Endothelial cell of umbilical vein (primary cell): ENCODE measurements around the gene LRRFIP2. TPM values are rescaled to one million over a fixed set of nuclear protein-coding genes. Genes with fewer than 3 reads are reported as not detected.
A peak's percentile ranks its signal among the peaks of the same experiment; 100 is the strongest.

Source experiments
- BruUV-seq: library from RNA; stranded (reverse); fragments of 400-500 nt; replicated peaks from 2 replicates; lab custom pipeline; 2021; lab: Mats Ljungman, UMichigan
- CTCF ChIA-PET: fragments of 300-600, 350-600 bp; sonication (Branson Sonifier 250); formaldehyde crosslinking; loops from one replicate; lab custom pipeline; 2021; ENCODE audit warnings: antibody characterized with exemption, inconsistent platforms; lab: Charles Lee
- POLR2A ChIA-PET: fragments of 300-600, 350-600 bp; sonication (Branson Sonifier 250); formaldehyde crosslinking; loops from one replicate; lab custom pipeline; 2021; ENCODE audit warnings: antibody characterized with exemption, inconsistent platforms; lab: Charles Lee
- DNase-seq: peaks from one replicate; pipeline ENCODE4 v3.0.0-alpha.2; 2011; ENCODE audit warnings: low read depth, low spot score
- FAIRE-seq: peaks from 2 replicates; lab custom pipeline; 2011; peaks lifted over from hg19 to GRCh38; lab: Jason Lieb, UNC
- H2AFZ ChIP-seq: 2 replicates; pipeline ENCODE4 v1.6.0; 2012; ENCODE audit warnings: low read depth, low read length, control low read depth, inconsistent platforms
- H3K27ac ChIP-seq: 2 replicates; pipeline ENCODE4 v1.5.1; 2011; ENCODE audit warnings: low read depth, mild to moderate bottlenecking, control low read depth, low read length, moderate library complexity; ENCODE audit not compliant: insufficient read depth
- H3K27me3 ChIP-seq, 2 experiments: 2 replicates each; pipeline versions ENCODE4 v1.6.0 to v1.6.1; 2011; ENCODE audit warnings: low read length in 2 of 2, mixed read lengths in 1 of 2; ENCODE audit not compliant: control insufficient read depth in 2 of 2, insufficient read depth in 2 of 2
- H3K36me3 ChIP-seq, 2 experiments: 2 replicates in 1 of 2; 3 replicates in 1 of 2; pipeline ENCODE4 v1.5.1; 2011; ENCODE audit warnings: low read length in 2 of 2, mild to moderate bottlenecking in 1 of 2, moderate library complexity in 1 of 2; ENCODE audit not compliant: control insufficient read depth in 2 of 2, insufficient read depth in 2 of 2; ENCODE audit errors: extremely low read depth in 1 of 2
- H3K4me1 ChIP-seq: 3 replicates; pipeline ENCODE4 v1.5.1; 2011; ENCODE audit warnings: mild to moderate bottlenecking, low read length; ENCODE audit not compliant: control insufficient read depth, insufficient read depth; ENCODE audit errors: extremely low read depth
- H3K4me2 ChIP-seq: 2 replicates; pipeline ENCODE4 v1.6.1; 2011; ENCODE audit warnings: low read length, control low read depth, mixed read lengths; ENCODE audit not compliant: insufficient read depth
- H3K4me3 ChIP-seq, 3 experiments: fragments of 200-600 bp in 1 of 3; sonication (generic), shearing (Covaris generic) in 1 of 3; replicated peaks in 1 of 3; 2 replicates each; pipeline ENCODE4 v1.5.1; 2011 to 2016; ENCODE audit warnings: control low read depth in 3 of 3, low read length in 3 of 3, mild to moderate bottlenecking in 2 of 3, inconsistent platforms in 1 of 3, low read depth in 1 of 3, moderate library complexity in 1 of 3; ENCODE audit not compliant: insufficient read depth in 1 of 3
- H3K79me2 ChIP-seq: 2 replicates; pipeline ENCODE4 v1.6.0; 2012; ENCODE audit warnings: low read length, inconsistent platforms; ENCODE audit not compliant: control insufficient read depth, insufficient read depth
- H3K9ac ChIP-seq: replicated peaks from 2 replicates; pipeline ENCODE3; 2011; ENCODE audit warnings: low read length, control low read depth; ENCODE audit not compliant: insufficient read depth; ENCODE audit errors: extremely low read depth
- H3K9me1 ChIP-seq: replicated peaks from 3 replicates; pipeline ENCODE4 v1.6.0; 2011; ENCODE audit warnings: mild to moderate bottlenecking, low read length; ENCODE audit not compliant: control insufficient read depth, insufficient read depth; ENCODE audit errors: extremely low read depth
- H3K9me3 ChIP-seq: replicated peaks from 2 replicates; pipeline ENCODE4 v1.5.1; 2012; ENCODE audit warnings: low read length, inconsistent platforms; ENCODE audit not compliant: control insufficient read depth, insufficient read depth
- H4K20me1 ChIP-seq: replicated peaks from 2 replicates; pipeline ENCODE3; 2011; ENCODE audit warnings: mild to moderate bottlenecking, low read length; ENCODE audit not compliant: control insufficient read depth, insufficient read depth; ENCODE audit errors: extremely low read depth
- CTCF ChIP-seq, 2 donors: IDR thresholded peaks; 1 replicate in 1 of 2; 2 replicates in 1 of 2; pipeline ENCODE4 v1.5.1; 2011; ENCODE audit warnings: low read length in 2 of 2, mild to moderate bottlenecking in 2 of 2, moderate library complexity in 2 of 2, control low read depth in 1 of 2, inconsistent platforms in 1 of 2, low read depth in 1 of 2; ENCODE audit not compliant: insufficient read depth in 1 of 2; ENCODE audit errors: extremely low read depth in 1 of 2
- EZH2 ChIP-seq: IDR thresholded peaks from 2 replicates; pipeline ENCODE4 v1.6.1; 2012; ENCODE audit warnings: borderline replicate concordance, low read depth, mild to moderate bottlenecking, moderate library complexity, low read length, inconsistent platforms; ENCODE audit not compliant: severe bottlenecking
- FOS ChIP-seq: IDR thresholded peaks from 2 replicates; pipeline ENCODE4 v1.6.1; 2011; ENCODE audit warnings: mild to moderate bottlenecking, low read length, moderate library complexity, borderline replicate concordance; ENCODE audit not compliant: insufficient read depth
- GATA2 ChIP-seq: IDR thresholded peaks from 2 replicates; pipeline ENCODE4 v1.7.0; 2011; ENCODE audit warnings: low read depth, mild to moderate bottlenecking, moderate library complexity, mixed read lengths, low read length; ENCODE audit not compliant: insufficient read length, insufficient read depth
- JUN ChIP-seq: IDR thresholded peaks from 2 replicates; pipeline ENCODE4 v1.6.1; 2011; ENCODE audit warnings: borderline replicate concordance, low read depth; ENCODE audit not compliant: insufficient read length, insufficient read depth
- MAX ChIP-seq: IDR thresholded peaks from 2 replicates; pipeline ENCODE4 v1.6.1; 2011; ENCODE audit not compliant: insufficient read depth, insufficient read length
- MYC ChIP-seq: IDR thresholded peaks from one replicate; pipeline ENCODE4 v1.6.1; 2011; ENCODE audit warnings: mild to moderate bottlenecking, low read depth, low read length
- POLR2A ChIP-seq: IDR thresholded peaks from 2 replicates; pipeline ENCODE4 v1.6.1; 2012; ENCODE audit warnings: low read depth, mild to moderate bottlenecking, control low read depth, low read length
- POLR2AphosphoS5 ChIP-seq: IDR thresholded peaks from 2 replicates; pipeline ENCODE4 v1.6.1; 2012; ENCODE audit warnings: low read depth, mild to moderate bottlenecking, control low read depth, low read length, moderate library complexity; ENCODE audit not compliant: insufficient read depth
- dilution Hi-C: fragments of 300-500 bp; cut with MboI; formaldehyde crosslinking; loops from one replicate; pipeline ENCODE4 v1.15.0; 2019; ENCODE audit warnings: low sequenced_read_pairs; ENCODE audit not compliant: extremely low pct_ligation_motif_present
- intact Hi-C: fragments of 100-400 bp; cut with micrococcal nuclease; formaldehyde crosslinking; loops from one replicate; pipeline ENCODE4 v1.10.0; 2022
- polyA plus RNA-seq, 4 experiments: library from polyadenylated mRNA; depleted of rRNA in 3 of 4; stranded (reverse) in 3 of 4; unstranded in 1 of 4; fragments of >200 nt; gene quantifications; 2 replicates each; pipeline versions ENCODE4 v1.2.1 to v1.2.3, GENCODE V29; 2011 to 2012; ENCODE audit warnings: missing spikeins in 1 of 4
- total RNA-seq: library from RNA; stranded (reverse); gene quantifications from 2 replicates; pipeline ENCODE4 v1.2.3, GENCODE V29; 2021

Gene LRRFIP2
- total and polyA plus RNA-seq, 2 donors (not counting 3 experiments of a cell fraction or from before 2014, with no cell fraction given), result 20.8 to 78.9 TPM

DNA sequence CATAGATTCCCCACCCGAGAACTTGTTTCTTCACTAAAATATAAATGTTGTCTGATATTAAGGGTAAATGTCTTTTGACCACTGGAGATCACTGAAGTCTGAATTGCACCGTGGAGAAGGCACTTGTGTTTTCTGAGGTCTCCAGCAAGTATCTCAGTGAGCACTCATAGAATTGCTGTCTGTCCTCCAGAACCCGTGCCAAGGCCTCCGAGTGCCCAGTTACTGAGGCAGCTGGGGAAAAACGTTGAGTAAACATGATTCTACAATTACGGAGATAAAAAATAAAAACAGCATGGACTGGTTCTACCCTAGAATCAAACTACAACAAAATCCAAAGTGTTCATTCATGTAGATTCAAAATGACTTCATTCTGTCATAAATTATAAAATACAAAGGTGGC is 121.0 kb downstream of the LRRFIP2 start:
- Histone ChIP-seq H4K20me1 (no peaks in the 10 kb centered on the region), H3K9ac (no peak overlapping the region), H2AFZ (no peak overlapping the region), H3K27me3 (no peaks in the 10 kb centered on the region), H3K4me1 (peaks cover 11% of the 10 kb centered on the region), H3K36me3 (peaks cover 13% of the 10 kb centered on the region in 2 experiments), H3K9me1 (no peaks in the 10 kb centered on the region), H3K27ac (no peak overlapping the region), H3K4me2 (no peak overlapping the region), H3K9me3 (no peaks in the 10 kb centered on the region), H3K4me3 (no peak overlapping the region), H3K79me2 (no peaks in the 10 kb centered on the region)
- intact Hi-C loops (no loop called here), dilution Hi-C loops (no loop called here)
- TSS peak; percentile 59 for BruUV-seq
- no peak for DNase-seq
- POLR2A ChIA-PET, result no interaction called here
- TF ChIP-seq EZH2 (no peak), GATA2 (no peak), POLR2A (no peak), POLR2AphosphoS5 (no peak), MAX (no peak), FOS (no peak), JUN (no peak), CTCF (IDR thresholded peaks at IDR 0.05; ENCODE audit: extremely low read depth in 1 of 2, insufficient read depth in 1 of 2, low read depth in 1 of 2, low read length in 2 of 2) (no peak), MYC (no peak)
- FAIRE-seq, result no peak
- CTCF ChIA-PET, result no interaction called here
